Caco-2 (cell line): ENCODE results near the gene MRPL17. TPM values are rescaled to one million over a fixed set of nuclear protein-coding genes. Genes with fewer than 3 reads are reported as not detected.

Source experiments
- BruUV-seq: library from RNA; stranded (reverse); fragments of 400-500 nt; replicated peaks from 2 replicates; lab custom pipeline; 2021; lab: Mats Ljungman, UMichigan
- CTCF ChIA-PET: fragments of 300-600 bp; sonication (Branson Sonifier 250); formaldehyde crosslinking; loops from one replicate; lab custom pipeline; 2022; ENCODE audit warnings: antibody characterized with exemption; lab: Charles Lee
- POLR2A ChIA-PET: fragments of 300-600 bp; sonication (Branson Sonifier 250); formaldehyde crosslinking; loops from one replicate; lab custom pipeline; 2022; ENCODE audit warnings: antibody characterized with exemption; lab: Charles Lee
- DNase-seq, 2 experiments: peaks; one replicate each; pipeline versions ENCODE4 v3.0.0 to v3.0.0-alpha.2; 2020 to 2022
- H3K27me3 ChIP-seq: replicated peaks from 2 replicates; pipeline ENCODE4 v1.6.0; 2011; ENCODE audit warnings: low read length; ENCODE audit not compliant: control insufficient read depth, insufficient read depth
- H3K36me3 ChIP-seq: 2 replicates; pipeline ENCODE4 v1.5.1; 2011; ENCODE audit warnings: low read length; ENCODE audit not compliant: control insufficient read depth, insufficient read depth
- H3K4me1 ChIP-seq: fragments of 250-450 bp; sonication (Bioruptor Pico); 2 replicates; pipeline ENCODE4 v1.5.1; 2020; ENCODE audit warnings: mild to moderate bottlenecking
- H3K4me3 ChIP-seq: 2 replicates; pipeline ENCODE4 v1.5.1; 2011; ENCODE audit warnings: low read depth, mild to moderate bottlenecking, control low read depth, low read length
- H3K9me3 ChIP-seq: fragments of 250-450 bp; sonication (Bioruptor Pico); 2 replicates; pipeline ENCODE4 v1.5.1; 2020; ENCODE audit warnings: mild to moderate bottlenecking, moderate library complexity
- H3K27ac Mint-ChIP-seq: one replicate; pipeline ENCODE4 v1.8.0; 2022; ENCODE audit warnings: mixed read lengths; ENCODE audit not compliant: unreplicated experiment
- H3K27me3 Mint-ChIP-seq: one replicate; pipeline ENCODE4 v1.8.0; 2022; ENCODE audit warnings: mixed read lengths; ENCODE audit not compliant: insufficient read depth, unreplicated experiment
- H3K36me3 Mint-ChIP-seq: one replicate; pipeline ENCODE4 v1.8.0; 2022; ENCODE audit warnings: mild to moderate bottlenecking, mixed read lengths; ENCODE audit not compliant: insufficient read depth, unreplicated experiment
- H3K4me1 Mint-ChIP-seq: one replicate; pipeline ENCODE4 v1.8.0; 2022; ENCODE audit warnings: low read depth, mixed read lengths; ENCODE audit not compliant: unreplicated experiment
- H3K4me3 Mint-ChIP-seq: one replicate; pipeline ENCODE4 v1.8.0; 2022; ENCODE audit warnings: mild to moderate bottlenecking, moderate library complexity, mixed read lengths; ENCODE audit not compliant: unreplicated experiment
- H3K9me3 Mint-ChIP-seq: one replicate; pipeline ENCODE4 v1.8.0; 2022; ENCODE audit warnings: mixed read lengths; ENCODE audit not compliant: unreplicated experiment
- CTCF ChIP-seq, 2 experiments: fragments of 200-600 bp in 1 of 2; IDR thresholded peaks; 1 replicate in 1 of 2; 2 replicates in 1 of 2; pipeline versions ENCODE4 v1.5.1 to v1.8.0; 2011 to 2022; ENCODE audit warnings: antibody characterized with exemption in 1 of 2, control low read depth in 1 of 2, inconsistent platforms in 1 of 2, low read depth in 1 of 2, low read length in 1 of 2, mild to moderate bottlenecking in 1 of 2, moderate library complexity in 1 of 2; ENCODE audit not compliant: insufficient read depth in 1 of 2, severe bottlenecking in 1 of 2, unreplicated experiment in 1 of 2
- intact Hi-C: fragments of 100-400 bp; cut with micrococcal nuclease; formaldehyde crosslinking; loops from one replicate; pipeline ENCODE4 v1.10.0; 2022; ENCODE audit not compliant: unreplicated experiment
- total RNA-seq: library from RNA; stranded (reverse); gene quantifications from 2 replicates; pipeline ENCODE4 v1.2.3, GENCODE V29; 2022

MRPL17 gene
- total RNA-seq, 1 experiment from 2014 or later = 60.8 TPM

GRCh38 chr11:6666302-6667183, 16.6 kb downstream of the MRPL17 start:
- no peaks in the 10 kb centered on the region for H3K4me1 Mint-ChIP-seq
- TF ChIP-seq CTCF (IDR thresholded peaks at IDR 0.05; ENCODE audit: insufficient read depth in 1 of 2, low read depth in 1 of 2, low read length in 1 of 2, severe bottlenecking in 1 of 2, unreplicated experiment in 1 of 2) = no peak
- BruUV-seq = no TSS peak
- H3K4me1 ChIP-seq = no peaks in the 10 kb centered on the region
- H3K9me3 ChIP-seq = no peaks in the 10 kb centered on the region; the same call in 1 of the 2 replicates
- CTCF ChIA-PET = no interaction called here
- peaks cover 15% of the 10 kb centered on the region for H3K27me3 Mint-ChIP-seq
- H3K36me3 ChIP-seq = no peaks in the 10 kb centered on the region
- POLR2A ChIA-PET = no interaction called here
- H3K4me3 ChIP-seq = no peak overlapping the region
- intact Hi-C loops = loop anchor here (1.0 kb wide), 4 partner anchors 36 to 287 kb away; partner anchors contain the start of gene TAF10
- H3K27me3 ChIP-seq = no peaks in the 10 kb centered on the region
- no peak overlapping the region for H3K4me3 Mint-ChIP-seq
- DNase-seq = no peak
- H3K27ac Mint-ChIP-seq = no peak overlapping the region
- no peaks in the 10 kb centered on the region for H3K36me3 Mint-ChIP-seq
- no peaks in the 10 kb centered on the region for H3K9me3 Mint-ChIP-seq

- Mint-ChIP-seq H3K36me3 (no peaks in the 10 kb centered on the region), H3K9me3 (no peaks in the 10 kb centered on the region), H3K27ac (no peak overlapping the region), H3K27me3 (peaks cover 12% of the 10 kb centered on the region), H3K4me3 (no peak overlapping the region), H3K4me1 (no peaks in the 10 kb centered on the region)
- no peaks in the 10 kb centered on the region for H3K4me1 ChIP-seq
- ChIA-PET CTCF (no interaction called here), POLR2A (no interaction called here)
- no peaks in the 10 kb centered on the region for H3K27me3 ChIP-seq
- no peak for TF ChIP-seq CTCF (IDR thresholded peaks at IDR 0.05; ENCODE audit: insufficient read depth in 1 of 2, low read depth in 1 of 2, low read length in 1 of 2, severe bottlenecking in 1 of 2, unreplicated experiment in 1 of 2)
- H3K36me3 ChIP-seq = no peaks in the 10 kb centered on the region
- H3K4me3 ChIP-seq = no peak overlapping the region
- intact Hi-C loops = no loop called here
- no TSS peak for BruUV-seq
- no peaks in the 10 kb centered on the region; the same call in 1 of the 2 replicates for H3K9me3 ChIP-seq
- no peak for DNase-seq
Measured at GRCh38 chr11:6664551-6664950, 18.6 kb downstream of the MRPL17 start.

GRCh38 chr11:6663794-6664469, 19.2 kb downstream of the MRPL17 start:
- no TSS peak for BruUV-seq
- Mint-ChIP-seq H3K36me3 (no peaks in the 10 kb centered on the region), H3K9me3 (no peaks in the 10 kb centered on the region), H3K4me1 (no peaks in the 10 kb centered on the region), H3K4me3 (no peak overlapping the region), H3K27me3 (peaks cover 12% of the 10 kb centered on the region), H3K27ac (no peak overlapping the region)
- CTCF ChIA-PET = interaction anchor here (1.3 kb wide), 1 partner anchor 52 kb away, joined by 3 read pairs; the partner anchor contains the start of gene TAF10
- POLR2A ChIA-PET = no interaction called here
- TF ChIP-seq CTCF (IDR thresholded peaks at IDR 0.05; ENCODE audit: insufficient read depth in 1 of 2, low read depth in 1 of 2, low read length in 1 of 2, severe bottlenecking in 1 of 2, unreplicated experiment in 1 of 2) = no peak
- DNase-seq = no peak
- Histone ChIP-seq H3K4me1 (no peaks in the 10 kb centered on the region), H3K9me3 (no peaks in the 10 kb centered on the region; the same call in 1 of the 2 replicates), H3K36me3 (no peaks in the 10 kb centered on the region), H3K4me3 (no peak overlapping the region), H3K27me3 (no peaks in the 10 kb centered on the region; the same call in 1 of the 2 replicates)
- intact Hi-C loops = no loop called here
